IMR-90 (cell line): ENCODE data around the gene CPOX. TPM values are rescaled to one million over a fixed set of nuclear protein-coding genes. Genes with fewer than 3 reads are reported as not detected.

Source experiments
- ATAC-seq: fragments of 200-7000 bp; cut with Tn5 transposase; 2 replicates; pipeline ENCODE4 v1.9.1; 2020; ENCODE audit warnings: low read depth, mild to moderate bottlenecking, moderate library complexity
- BruUV-seq: library from RNA; stranded (reverse); fragments of 400-500 nt; replicated peaks from 2 replicates; lab custom pipeline; 2021; lab: Mats Ljungman, UMichigan
- CTCF ChIA-PET: fragments of 300-600 bp; formaldehyde crosslinking; extraction: SDS; loops from one replicate; lab custom pipeline; 2021; ENCODE audit warnings: antibody characterized with exemption; lab: Yijun Ruan, JAX
- POLR2A ChIA-PET: fragments of 300-600 bp; sonication (Branson Sonifier 250); formaldehyde crosslinking; loops from one replicate; lab custom pipeline; 2022; ENCODE audit warnings: antibody characterized with exemption; ENCODE audit not compliant: unreplicated experiment; lab: Charles Lee
- DNase-seq: peaks from one replicate; pipeline ENCODE4 v3.0.0; 2013
- H2AFZ ChIP-seq: replicated peaks from 2 replicates; pipeline ENCODE3; 2013; ENCODE audit warnings: low read length, mild to moderate bottlenecking; ENCODE audit not compliant: poor library complexity
- H2AK5ac ChIP-seq: 2 replicates; pipeline ENCODE4 v1.6.1; 2013; ENCODE audit warnings: low read depth, low read length, inconsistent platforms
- H2AK9ac ChIP-seq: replicated peaks from 2 replicates; pipeline ENCODE3; 2013; ENCODE audit warnings: mild to moderate bottlenecking, low read depth, low read length, moderate library complexity; ENCODE audit not compliant: poor library complexity
- H2BK120ac ChIP-seq: 2 replicates; pipeline ENCODE4 v1.6.1; 2013; ENCODE audit warnings: low read depth, low read length, inconsistent platforms
- H2BK15ac ChIP-seq: 3 replicates; pipeline ENCODE4 v1.6.1; 2013; ENCODE audit warnings: low read depth, low read length, inconsistent platforms
- H2BK20ac ChIP-seq: 2 replicates; pipeline ENCODE4 v1.6.1; 2013; ENCODE audit warnings: low read depth, mild to moderate bottlenecking, inconsistent platforms, low read length, moderate library complexity
- H2BK5ac ChIP-seq: 2 replicates; pipeline ENCODE4 v1.6.1; 2013; ENCODE audit warnings: mild to moderate bottlenecking, low read depth, low read length, inconsistent platforms; ENCODE audit not compliant: poor library complexity, severe bottlenecking
- H3K14ac ChIP-seq: replicated peaks from 2 replicates; pipeline ENCODE4 v1.6.1; 2013; ENCODE audit warnings: low read depth, low read length, inconsistent platforms
- H3K18ac ChIP-seq: 2 replicates; pipeline ENCODE4 v1.6.1; 2013; ENCODE audit warnings: low read depth, low read length, control low read depth
- H3K23ac ChIP-seq: 2 replicates; pipeline ENCODE4 v1.6.1; 2013; ENCODE audit warnings: low read depth, low read length, inconsistent platforms
- H3K27ac ChIP-seq: 2 replicates; pipeline ENCODE4 v1.5.1; 2013; ENCODE audit warnings: mild to moderate bottlenecking, control low read depth, low read length; ENCODE audit not compliant: insufficient read depth
- H3K27me3 ChIP-seq: 2 replicates; pipeline ENCODE4 v1.6.1; 2013; ENCODE audit warnings: low read length; ENCODE audit not compliant: control insufficient read depth, insufficient read depth
- H3K36me3 ChIP-seq: 2 replicates; pipeline ENCODE4 v1.6.1; 2013; ENCODE audit warnings: low read length, mixed read lengths; ENCODE audit not compliant: control insufficient read depth, insufficient read depth
- H3K4ac ChIP-seq: 2 replicates; pipeline ENCODE4 v1.6.1; 2013; ENCODE audit warnings: low read depth, low read length, inconsistent platforms
- H3K4me1 ChIP-seq: 2 replicates; pipeline ENCODE4 v1.6.1; 2013; ENCODE audit warnings: low read length, mixed read lengths; ENCODE audit not compliant: control insufficient read depth, insufficient read depth
- H3K4me2 ChIP-seq: 2 replicates; pipeline ENCODE4 v1.6.1; 2013; ENCODE audit warnings: low read depth, mild to moderate bottlenecking, control low read depth, low read length, moderate library complexity
- H3K4me3 ChIP-seq: 2 replicates; pipeline ENCODE4 v1.5.1; 2013; ENCODE audit warnings: low read depth, mild to moderate bottlenecking, control low read depth, low read length, moderate library complexity; ENCODE audit not compliant: insufficient read depth
- H3K56ac ChIP-seq: 2 replicates; pipeline ENCODE4 v1.6.1; 2013; ENCODE audit warnings: low read length, inconsistent platforms; ENCODE audit not compliant: insufficient read depth; ENCODE audit errors: extremely low read depth
- H3K79me1 ChIP-seq, 2 experiments: 2 replicates each; pipeline ENCODE4 v1.6.1; 2013; ENCODE audit warnings: low read length in 2 of 2, inconsistent platforms in 1 of 2, low read depth in 1 of 2
- H3K9ac ChIP-seq: 2 replicates; pipeline ENCODE4 v1.6.1; 2013; ENCODE audit warnings: low read depth, low read length, control low read depth
- H3K9me1 ChIP-seq: 2 replicates; pipeline ENCODE4 v1.6.1; 2013; ENCODE audit warnings: low read length, inconsistent platforms; ENCODE audit not compliant: insufficient read depth
- H3K9me3 ChIP-seq: 2 replicates; pipeline ENCODE4 v1.6.1; 2013; ENCODE audit warnings: low read length; ENCODE audit not compliant: control insufficient read depth, insufficient read depth
- H4K20me1 ChIP-seq: 2 replicates; pipeline ENCODE4 v1.6.1; 2013; ENCODE audit warnings: low read length, inconsistent platforms; ENCODE audit not compliant: insufficient read depth
- H4K5ac ChIP-seq: 2 replicates; pipeline ENCODE4 v1.6.1; 2013; ENCODE audit warnings: mild to moderate bottlenecking, low read depth, low read length, control low read depth
- H4K8ac ChIP-seq, 2 experiments: 2 replicates each; pipeline ENCODE4 v1.6.1; 2013; ENCODE audit warnings: low read depth in 2 of 2, low read length in 2 of 2, control low read depth in 1 of 2, inconsistent platforms in 1 of 2
- H4K91ac ChIP-seq: 2 replicates; pipeline ENCODE4 v1.6.1; 2013; ENCODE audit warnings: low read depth, low read length, inconsistent platforms; ENCODE audit not compliant: insufficient read depth
- BHLHE40 ChIP-seq: fragments of 150-350 bp; IDR thresholded peaks from 2 replicates; pipeline ENCODE4 v1.6.1; 2016; ENCODE audit warnings: mild to moderate bottlenecking, low read depth, low read length
- CHD1 ChIP-seq: IDR thresholded peaks from 2 replicates; pipeline ENCODE4 v1.6.1; 2012; ENCODE audit warnings: low read depth, low read length, improper control_type of control experiment
- FOS ChIP-seq: fragments of 150-350 bp; IDR thresholded peaks from 2 replicates; pipeline ENCODE4 v1.6.1; 2016; ENCODE audit warnings: low read depth, low read length
- MAFK ChIP-seq: IDR thresholded peaks from 2 replicates; pipeline ENCODE4 v1.6.1; 2012; ENCODE audit warnings: low read depth, low read length, improper control_type of control experiment
- MAZ ChIP-seq: IDR thresholded peaks from 2 replicates; pipeline ENCODE4 v1.6.1; 2012; ENCODE audit warnings: low read depth, mild to moderate bottlenecking, low read length, improper control_type of control experiment, moderate library complexity, borderline replicate concordance
- MXI1 ChIP-seq: IDR thresholded peaks from 2 replicates; pipeline ENCODE4 v1.6.1; 2012; ENCODE audit warnings: low read depth, mild to moderate bottlenecking, low read length, moderate library complexity, borderline replicate concordance
- NFE2L2 ChIP-seq: fragments of 150-350 bp; IDR thresholded peaks from 2 replicates; pipeline ENCODE4 v1.6.1; 2016; ENCODE audit warnings: low read depth, mild to moderate bottlenecking, low read length
- POLR2A ChIP-seq: IDR thresholded peaks from 2 replicates; pipeline ENCODE4 v1.6.1; 2012; ENCODE audit warnings: mild to moderate bottlenecking, low read depth, low read length
- RCOR1 ChIP-seq: IDR thresholded peaks from 2 replicates; pipeline ENCODE4 v1.6.1; 2012; ENCODE audit warnings: mild to moderate bottlenecking, low read length, improper control_type of control experiment; ENCODE audit not compliant: insufficient replicate concordance
- RFX5 ChIP-seq: IDR thresholded peaks from 2 replicates; pipeline ENCODE4 v1.8.0; 2012; ENCODE audit warnings: low read depth, mild to moderate bottlenecking, low read length, moderate library complexity
- SMC3 ChIP-seq: fragments of 150-350 bp; IDR thresholded peaks from 2 replicates; pipeline ENCODE4 v1.6.1; 2016; ENCODE audit warnings: low read depth, mild to moderate bottlenecking, antibody characterized with exemption, low read length, moderate library complexity
- USF2 ChIP-seq: fragments of 150-350 bp; IDR thresholded peaks from 2 replicates; pipeline ENCODE4 v1.6.1; 2017; ENCODE audit warnings: mild to moderate bottlenecking, antibody characterized with exemption, low read length, low read depth
- WGBS, 2 experiments: methylation state at CpG; one replicate each; pipeline versions ENCODE4 v1.1.5 to v1.1.7; 2013; ENCODE audit warnings: missing lambda C conversion rate in 2 of 2; ENCODE audit not compliant: insufficient read length in 1 of 2; ENCODE audit errors: extremely low coverage in 2 of 2; 5-methylcytosine and 5-hydroxymethylcytosine counted together
- dilution Hi-C: fragments of 300-500 bp; cut with HindIII; formaldehyde crosslinking; loops from one replicate; pipeline ENCODE4 v1.14.3; 2018; ENCODE audit warnings: low sequenced_read_pairs; ENCODE audit not compliant: unreplicated experiment
- in situ Hi-C: fragments of 300-500 bp; cut with MboI; formaldehyde crosslinking; loops from 3 replicates; pipeline ENCODE4 v1.14.3; 2019; ENCODE audit warnings: low sequenced_read_pairs, inconsistent platforms, mixed read lengths
- intact Hi-C: fragments of 100-400 bp; cut with micrococcal nuclease; formaldehyde crosslinking; loops from 2 replicates; pipeline ENCODE4 v1.10.0; 2022
- polyA plus RNA-seq, 3 experiments: library from polyadenylated mRNA; depleted of rRNA; stranded (reverse); fragments of >200 nt; gene quantifications; 2 replicates each; pipeline ENCODE4 v1.2.3, GENCODE V29; 2012; ENCODE audit warnings: low replicate concordance in 1 of 3
- total RNA-seq: library from RNA; depleted of rRNA; stranded (reverse); fragments of >200 nt; gene quantifications from 2 replicates; pipeline ENCODE4 v1.2.3, GENCODE V29; 2012
- TF ChIP-seq, protein P1 (sequence below): conservative IDR thresholded peaks from 2 replicates; pipeline ENCODE4 v1.5.1; 2012; ENCODE audit warnings: mild to moderate bottlenecking, low read depth, low read length, improper control_type of control experiment
- TF ChIP-seq, protein P2 (sequence below): fragments of 150-350 bp; IDR thresholded peaks from 2 replicates; pipeline ENCODE4 v1.6.1; 2016; ENCODE audit warnings: low read depth, mild to moderate bottlenecking, low read length, moderate library complexity, borderline replicate concordance

The CPOX gene
- total and polyA plus RNA-seq, 2 of the 4 experiments (the other 2 are of a cell fraction): 14.5 to 19.4 TPM

DNA sequence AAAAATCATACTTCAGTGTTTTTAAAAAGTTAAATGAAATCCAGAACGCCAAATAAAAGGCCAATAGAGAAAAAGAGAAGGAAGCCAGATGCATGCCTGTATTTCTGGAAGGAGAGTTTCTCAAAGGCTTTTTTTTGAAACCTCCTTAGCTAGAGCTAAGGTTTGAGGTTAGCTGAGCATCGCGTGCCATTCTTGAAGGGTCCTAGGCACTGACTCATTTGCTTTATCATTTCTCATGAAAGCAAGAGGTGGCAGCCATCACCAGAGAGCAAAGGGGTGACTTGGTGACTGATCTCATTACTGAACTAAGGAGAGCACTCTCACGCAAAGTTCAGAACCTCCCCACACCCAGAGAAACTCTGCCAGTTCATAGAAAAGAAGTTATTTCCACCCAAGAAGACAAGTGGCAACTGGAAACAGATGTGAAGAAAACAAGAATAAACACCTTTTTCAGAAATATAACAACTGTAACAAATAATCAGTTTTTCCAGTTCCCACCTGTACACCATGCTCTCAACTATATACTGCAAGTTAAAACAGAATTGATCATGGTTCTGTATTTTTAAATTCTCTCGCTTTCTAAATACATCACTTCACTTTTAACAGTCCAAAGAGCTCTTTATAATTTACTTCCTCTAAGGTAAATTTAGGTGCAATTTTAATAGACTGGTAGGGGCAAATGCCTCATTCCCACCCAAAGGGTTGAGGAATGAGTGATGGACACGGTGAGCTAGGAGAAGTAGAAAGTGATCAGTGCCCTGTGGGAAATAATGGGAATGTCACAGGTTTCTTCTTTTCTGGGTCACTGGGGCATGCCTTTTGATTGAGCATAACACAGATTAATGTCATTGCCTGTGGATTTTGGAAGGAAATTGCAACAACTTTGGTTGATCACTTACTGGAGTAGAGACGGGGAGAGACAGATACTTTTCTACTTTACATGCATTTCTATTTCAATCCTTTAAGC lies 37.0 kb downstream of the CPOX start:
- ATAC-seq (no peak), DNase-seq (no peak)
- Histone ChIP-seq H3K4me2 (no peak overlapping the region), H3K56ac (no peak overlapping the region), H2BK15ac (no peak overlapping the region), H3K23ac (no peak overlapping the region), H2BK5ac (no peak overlapping the region), H2BK20ac (no peak overlapping the region), H4K8ac (no peak overlapping the region), H2AK9ac (no peak overlapping the region), H3K4ac (no peak overlapping the region), H3K4me1 (no peaks in the 10 kb centered on the region), H2AK5ac (no peak overlapping the region), H3K9me3 (no peaks in the 10 kb centered on the region), H3K9me1 (no peaks in the 10 kb centered on the region), H3K18ac (no peak overlapping the region), H3K79me1 (no peaks in the 10 kb centered on the region), H3K14ac (no peak overlapping the region), H3K9ac (no peak overlapping the region), H3K27me3 (peaks cover 13% of the 10 kb centered on the region), H4K91ac (no peak overlapping the region), H4K20me1 (no peaks in the 10 kb centered on the region), H4K5ac (no peak overlapping the region), H2AFZ (no peak overlapping the region), H3K36me3 (no peaks in the 10 kb centered on the region), H3K4me3 (no peak overlapping the region), H2BK120ac (no peak overlapping the region), H3K27ac (no peak overlapping the region)
- in situ Hi-C loops: loop anchor here (25.0 kb wide), 1 partner anchor 219 kb away; no protein-coding TSS in a partner anchor
- BruUV-seq: no TSS peak
- intact Hi-C loops: no loop called here
- WGBS, 2 experiments: 100% methylated on average over 2 of the region's 7 CpGs; no CpG with 5 or more reads in 1 of the 2 experiments
- ChIA-PET CTCF (no interaction called here), POLR2A (no interaction called here)
- dilution Hi-C loops: no loop called here
- TF ChIP-seq BHLHE40 (no peak), USF2 (no peak), MAFK (no peak), SMC3 (no peak), MXI1 (no peak), RFX5 (no peak), NFE2L2 (no peak), POLR2A (no peak), RCOR1 (no peak), MAZ (no peak), FOS (no peak), CHD1 (no peak)
- TF ChIP-seq, protein P1, sequence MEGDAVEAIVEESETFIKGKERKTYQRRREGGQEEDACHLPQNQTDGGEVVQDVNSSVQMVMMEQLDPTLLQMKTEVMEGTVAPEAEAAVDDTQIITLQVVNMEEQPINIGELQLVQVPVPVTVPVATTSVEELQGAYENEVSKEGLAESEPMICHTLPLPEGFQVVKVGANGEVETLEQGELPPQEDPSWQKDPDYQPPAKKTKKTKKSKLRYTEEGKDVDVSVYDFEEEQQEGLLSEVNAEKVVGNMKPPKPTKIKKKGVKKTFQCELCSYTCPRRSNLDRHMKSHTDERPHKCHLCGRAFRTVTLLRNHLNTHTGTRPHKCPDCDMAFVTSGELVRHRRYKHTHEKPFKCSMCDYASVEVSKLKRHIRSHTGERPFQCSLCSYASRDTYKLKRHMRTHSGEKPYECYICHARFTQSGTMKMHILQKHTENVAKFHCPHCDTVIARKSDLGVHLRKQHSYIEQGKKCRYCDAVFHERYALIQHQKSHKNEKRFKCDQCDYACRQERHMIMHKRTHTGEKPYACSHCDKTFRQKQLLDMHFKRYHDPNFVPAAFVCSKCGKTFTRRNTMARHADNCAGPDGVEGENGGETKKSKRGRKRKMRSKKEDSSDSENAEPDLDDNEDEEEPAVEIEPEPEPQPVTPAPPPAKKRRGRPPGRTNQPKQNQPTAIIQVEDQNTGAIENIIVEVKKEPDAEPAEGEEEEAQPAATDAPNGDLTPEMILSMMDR: no peak
- TF ChIP-seq, protein P2, sequence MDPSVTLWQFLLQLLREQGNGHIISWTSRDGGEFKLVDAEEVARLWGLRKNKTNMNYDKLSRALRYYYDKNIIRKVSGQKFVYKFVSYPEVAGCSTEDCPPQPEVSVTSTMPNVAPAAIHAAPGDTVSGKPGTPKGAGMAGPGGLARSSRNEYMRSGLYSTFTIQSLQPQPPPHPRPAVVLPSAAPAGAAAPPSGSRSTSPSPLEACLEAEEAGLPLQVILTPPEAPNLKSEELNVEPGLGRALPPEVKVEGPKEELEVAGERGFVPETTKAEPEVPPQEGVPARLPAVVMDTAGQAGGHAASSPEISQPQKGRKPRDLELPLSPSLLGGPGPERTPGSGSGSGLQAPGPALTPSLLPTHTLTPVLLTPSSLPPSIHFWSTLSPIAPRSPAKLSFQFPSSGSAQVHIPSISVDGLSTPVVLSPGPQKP: no peak
